HCT116 (cell line): ENCODE measurements around the gene CTIF. TPM values are rescaled to one million over a fixed set of nuclear protein-coding genes. Genes with fewer than 3 reads are reported as not detected.

Experiments used
- ATAC-seq: fragments of 200-7000 bp; cut with Tn5 transposase; 2 replicates; pipeline ENCODE4 v1.9.1; 2020; ENCODE audit warnings: mild to moderate bottlenecking, moderate library complexity
- BruUV-seq: library from RNA; stranded (reverse); fragments of 400-500 nt; replicated peaks from 2 replicates; lab custom pipeline; 2021; lab: Mats Ljungman, UMichigan
- CTCF ChIA-PET: fragments of 300-600 bp; sonication (Branson Sonifier 250); formaldehyde crosslinking; loops from one replicate; lab custom pipeline; 2021; ENCODE audit warnings: antibody characterized with exemption; lab: Charles Lee
- POLR2A ChIA-PET: fragments of 300-600, 350-600 bp; sonication (Branson Sonifier 250); formaldehyde crosslinking; loops from one replicate; lab custom pipeline; 2021; ENCODE audit warnings: antibody characterized with exemption; lab: Charles Lee
- RAD21 ChIA-PET, 2 experiments: fragments of 300-600 bp; sonication (Branson Sonifier 250); formaldehyde crosslinking; loops; one replicate each; lab custom pipeline; 2023; ENCODE audit warnings: low total read pairs in 2 of 2; ENCODE audit not compliant: uncharacterized antibody in 2 of 2, unreplicated experiment in 2 of 2, low non-redundant PET in 1 of 2; lab: Charles Lee
- DNase-seq: peaks from one replicate; pipeline ENCODE4 v3.0.0-alpha.2; 2010; ENCODE audit warnings: low read depth, low spot score
- H2AFZ ChIP-seq: fragments of 200-600 bp; shearing (Covaris generic), sonication (generic); 2 replicates; pipeline ENCODE4 v1.6.1; 2017; ENCODE audit warnings: low read depth, mixed run types, mixed read lengths, antibody characterized with exemption, low read length; ENCODE audit not compliant: poor library complexity, severe bottlenecking
- H3K27ac ChIP-seq: 2 replicates; pipeline ENCODE4 v1.5.1; 2012; ENCODE audit warnings: low read depth, low read length
- H3K27me3 ChIP-seq: fragments of 200-600 bp; sonication (generic); 2 replicates; pipeline ENCODE4 v1.6.1; 2016; ENCODE audit warnings: mixed run types, low read length, mixed read lengths; ENCODE audit not compliant: insufficient read depth
- H3K36me3 ChIP-seq, 2 experiments: fragments of 200-500 bp in 1 of 2; fragments of 200-600 bp in 1 of 2; sonication (Bioruptor generic) in 1 of 2; sonication (generic) in 1 of 2; 2 replicates each; pipeline versions ENCODE4 v1.5.1 to v1.6.1; 2014 to 2016; ENCODE audit warnings: low read length in 2 of 2, inconsistent platforms in 1 of 2, mixed read lengths in 1 of 2, mixed run types in 1 of 2; ENCODE audit not compliant: insufficient read depth in 2 of 2, control insufficient read depth in 1 of 2
- H3K4me1 ChIP-seq, 2 experiments: fragments of 200-600 bp in 1 of 2; sonication (generic) in 1 of 2; 2 replicates each; pipeline versions ENCODE4 v1.5.1 to v1.6.1; 2012 to 2017; ENCODE audit warnings: low read length in 2 of 2, inconsistent platforms in 1 of 2, mild to moderate bottlenecking in 1 of 2, mixed read lengths in 1 of 2, mixed run types in 1 of 2, moderate library complexity in 1 of 2; ENCODE audit not compliant: insufficient read depth in 2 of 2, control insufficient read depth in 1 of 2
- H3K4me2 ChIP-seq: fragments of 200-600 bp; sonication (generic); 2 replicates; pipeline ENCODE4 v1.6.1; 2017; ENCODE audit warnings: mixed run types, low read length, mixed read lengths
- H3K4me3 ChIP-seq, 2 experiments: fragments of 200-600 bp in 1 of 2; sonication (generic) in 1 of 2; replicated peaks in 1 of 2; 2 replicates each; pipeline ENCODE4 v1.5.1; 2011 to 2016; ENCODE audit warnings: low read length in 2 of 2, control low read depth in 1 of 2, low read depth in 1 of 2, mild to moderate bottlenecking in 1 of 2, mixed read lengths in 1 of 2, mixed run types in 1 of 2
- H3K79me2 ChIP-seq: fragments of 200-600 bp; sonication (generic); 2 replicates; pipeline ENCODE4 v1.6.1; 2017; ENCODE audit warnings: mild to moderate bottlenecking, mixed run types, low read length, moderate library complexity, mixed read lengths; ENCODE audit not compliant: insufficient read depth
- H3K9ac ChIP-seq: fragments of 200-600 bp; sonication (generic); 2 replicates; pipeline ENCODE4 v1.6.1; 2016; ENCODE audit warnings: low read length, mixed read lengths
- H3K9me2 ChIP-seq: fragments of 200-600 bp; sonication (generic), shearing (Covaris generic); 2 replicates; pipeline ENCODE4 v1.6.1; 2017; ENCODE audit warnings: mixed run types, mild to moderate bottlenecking, moderate library complexity; ENCODE audit not compliant: insufficient read depth
- H3K9me3 ChIP-seq, 2 experiments: fragments of 200-500 bp in 1 of 2; fragments of 200-600 bp in 1 of 2; sonication (Bioruptor generic) in 1 of 2; sonication (generic) in 1 of 2; 2 replicates each; pipeline ENCODE4 v1.6.1; 2014 to 2017; ENCODE audit warnings: low read length in 2 of 2, mixed read lengths in 2 of 2, inconsistent platforms in 1 of 2, low read depth in 1 of 2, mild to moderate bottlenecking in 1 of 2, mixed run types in 1 of 2, moderate library complexity in 1 of 2; ENCODE audit not compliant: control insufficient read depth in 1 of 2, insufficient read depth in 1 of 2
- H4K20me1 ChIP-seq: fragments of 200-600 bp; sonication (generic), shearing (Covaris generic); 2 replicates; pipeline ENCODE4 v1.6.1; 2017; ENCODE audit warnings: mixed run types, mild to moderate bottlenecking, moderate library complexity; ENCODE audit not compliant: insufficient read depth
- ATF3 ChIP-seq: IDR thresholded peaks from 2 replicates; pipeline ENCODE4 v1.6.1; 2012
- EGR1 ChIP-seq: IDR thresholded peaks from 2 replicates; pipeline ENCODE4 v1.6.1; 2012; ENCODE audit warnings: low read depth
- ELF1 ChIP-seq: IDR thresholded peaks from 2 replicates; pipeline ENCODE4 v1.6.1; 2012; ENCODE audit warnings: low read depth, borderline replicate concordance
- EZH2 ChIP-seq: fragments of 200-600 bp; sonication (generic); IDR thresholded peaks from 2 replicates; pipeline ENCODE4 v1.6.1; 2017; ENCODE audit warnings: antibody characterized with exemption, mixed run types
- EZH2phosphoT487 ChIP-seq: fragments of 200-600 bp; IDR thresholded peaks from 2 replicates; pipeline ENCODE4 v1.6.1; 2018; ENCODE audit warnings: antibody characterized with exemption, borderline replicate concordance
- FOSL1 ChIP-seq: IDR thresholded peaks from 2 replicates; pipeline ENCODE4 v1.6.1; 2012; ENCODE audit warnings: low read depth
- JUND ChIP-seq: IDR thresholded peaks from 2 replicates; pipeline ENCODE4 v1.6.1; 2012
- MAX ChIP-seq: IDR thresholded peaks from 2 replicates; pipeline ENCODE4 v1.6.1; 2012
- POLR2A ChIP-seq: IDR thresholded peaks from 2 replicates; pipeline ENCODE4 v1.7.0; 2011; ENCODE audit warnings: borderline replicate concordance; ENCODE audit not compliant: insufficient read depth, insufficient read length; ENCODE audit errors: extremely low read depth
- POLR2AphosphoS5 ChIP-seq: IDR thresholded peaks from 2 replicates; pipeline ENCODE4 v1.6.1; 2011; ENCODE audit warnings: mild to moderate bottlenecking, low read depth, low read length, moderate library complexity
- SIN3A ChIP-seq: IDR thresholded peaks from 2 replicates; pipeline ENCODE4 v1.6.1; 2012; ENCODE audit warnings: low read depth
- SP1 ChIP-seq: IDR thresholded peaks from 2 replicates; pipeline ENCODE4 v1.6.1; 2012; ENCODE audit warnings: low read depth
- TCF7L2 ChIP-seq: IDR thresholded peaks from 2 replicates; pipeline ENCODE4 v1.7.0; 2011; ENCODE audit warnings: borderline replicate concordance, inconsistent platforms; ENCODE audit not compliant: insufficient read depth, insufficient read length; ENCODE audit errors: extremely low read depth
- YY1 ChIP-seq: IDR thresholded peaks from 2 replicates; pipeline ENCODE4 v1.6.1; 2011; ENCODE audit warnings: low read length, low read depth, moderate library complexity, mild to moderate bottlenecking; ENCODE audit not compliant: insufficient replicate concordance; ENCODE audit errors: extremely low read depth
- ZBTB33 ChIP-seq: IDR thresholded peaks from 2 replicates; pipeline ENCODE4 v1.6.1; 2011; ENCODE audit warnings: mild to moderate bottlenecking, low read length, moderate library complexity; ENCODE audit not compliant: insufficient replicate concordance; ENCODE audit errors: extremely low read depth
- intact Hi-C: fragments of 100-400 bp; cut with micrococcal nuclease; formaldehyde crosslinking; loops from 2 replicates; pipeline ENCODE4 v1.10.0; 2022
- total RNA-seq: library from RNA; stranded (reverse); gene quantifications from one replicate; pipeline ENCODE4 v1.2.1, GENCODE V29; 2021; ENCODE audit not compliant: unreplicated experiment

The CTIF gene
- total RNA-seq, 1 experiment from 2014 or later, result 19.7 TPM

GRCh38 chr18:48719388-48719787 lies 180.6 kb downstream of the CTIF start:
- Histone ChIP-seq H2AFZ (no peak overlapping the region), H3K4me3 (no peak overlapping the region), H3K4me1 (peaks cover 2 to 9% of the 10 kb centered on the region in 2 experiments; a peak in 1 of 4 replicates), H3K79me2 (no peaks in the 10 kb centered on the region), H3K9ac (no peak overlapping the region), H3K27ac (no peak overlapping the region), H3K27me3 (no peaks in the 10 kb centered on the region), H3K9me2 (no peaks in the 10 kb centered on the region), H3K36me3 (no peaks in the 10 kb centered on the region), H4K20me1 (no peaks in the 10 kb centered on the region), H3K4me2 (no peak overlapping the region), H3K9me3 (no peaks in the 10 kb centered on the region)
- RAD21 ChIA-PET, result no interaction called here
- no peak for ATAC-seq
- POLR2A ChIA-PET, result no interaction called here
- TF ChIP-seq ATF3 (no peak), EGR1 (no peak), EZH2 (no peak), YY1 (no peak), FOSL1 (no peak), MAX (no peak), POLR2A (no peak), POLR2AphosphoS5 (no peak), SP1 (no peak), TCF7L2 (no peak), ELF1 (no peak), JUND (no peak), EZH2phosphoT487 (no peak), SIN3A (no peak), ZBTB33 (no peak)
- intact Hi-C loops, result no loop called here
- DNase-seq, result no peak
- CTCF ChIA-PET, result no interaction called here
- no TSS peak for BruUV-seq
